H1 (cell line): Measurements from ENCODE around the gene SRCIN1. TPM values are rescaled to one million over a fixed set of nuclear protein-coding genes. Genes with fewer than 3 reads are reported as not detected.

Experiments used
- ATF3 ChIP-seq: IDR thresholded peaks from 2 replicates; pipeline ENCODE4 v1.6.1; 2011; ENCODE audit warnings: low read depth, mild to moderate bottlenecking, low read length; ENCODE audit not compliant: insufficient read depth
- E2F6 ChIP-seq: IDR thresholded peaks from 2 replicates; pipeline ENCODE4 v1.6.1; 2012; ENCODE audit warnings: inconsistent platforms
- KDM1A ChIP-seq: fragments of 200-600, 300-600 bp; sonication (generic); IDR thresholded peaks from 2 replicates; pipeline ENCODE4 v1.7.1; 2016; ENCODE audit warnings: mild to moderate bottlenecking, low read length, borderline replicate concordance
- NANOG ChIP-seq: IDR thresholded peaks from 2 replicates; pipeline ENCODE4 v1.6.1; 2011; ENCODE audit warnings: low read length, low read depth, mild to moderate bottlenecking, inconsistent platforms; ENCODE audit not compliant: insufficient read depth, poor library complexity, severe bottlenecking
- RBBP5 ChIP-seq: IDR thresholded peaks from 2 replicates; pipeline ENCODE4 v1.7.1; 2012; ENCODE audit warnings: low read depth, mild to moderate bottlenecking, inconsistent platforms, low read length, moderate library complexity, borderline replicate concordance
- polyA plus RNA-seq, 7 experiments: library from polyadenylated mRNA; depleted of rRNA in 3 of 7; stranded (reverse) in 5 of 7; unstranded in 2 of 7; fragments of >200 nt in 5 of 7; fragments of 200-250 nt in 2 of 7; gene quantifications; 1 replicate in 5 of 7; 2 replicates in 1 of 7; 4 replicates in 1 of 7; pipeline versions ENCODE4 v1.2.1 to v1.2.3, GENCODE V29; 2011 to 2013; ENCODE audit warnings: missing spikeins in 2 of 7, mixed read lengths in 2 of 7
- total RNA-seq: library from RNA; stranded (reverse); fragmentation: NEBNext Ultra II Directional; extraction: Animal tissue kit (Norgen Biotek cat#: 25700); gene quantifications from 2 replicates; pipeline ENCODE4 v1.2.1, GENCODE V29; 2021

SRCIN1 gene
- total and polyA plus RNA-seq, 2 of the 8 experiments (the other 6 are each of a cell fraction or from before 2014, with no cell fraction given): 2.8 to 3.8 TPM

DNA sequence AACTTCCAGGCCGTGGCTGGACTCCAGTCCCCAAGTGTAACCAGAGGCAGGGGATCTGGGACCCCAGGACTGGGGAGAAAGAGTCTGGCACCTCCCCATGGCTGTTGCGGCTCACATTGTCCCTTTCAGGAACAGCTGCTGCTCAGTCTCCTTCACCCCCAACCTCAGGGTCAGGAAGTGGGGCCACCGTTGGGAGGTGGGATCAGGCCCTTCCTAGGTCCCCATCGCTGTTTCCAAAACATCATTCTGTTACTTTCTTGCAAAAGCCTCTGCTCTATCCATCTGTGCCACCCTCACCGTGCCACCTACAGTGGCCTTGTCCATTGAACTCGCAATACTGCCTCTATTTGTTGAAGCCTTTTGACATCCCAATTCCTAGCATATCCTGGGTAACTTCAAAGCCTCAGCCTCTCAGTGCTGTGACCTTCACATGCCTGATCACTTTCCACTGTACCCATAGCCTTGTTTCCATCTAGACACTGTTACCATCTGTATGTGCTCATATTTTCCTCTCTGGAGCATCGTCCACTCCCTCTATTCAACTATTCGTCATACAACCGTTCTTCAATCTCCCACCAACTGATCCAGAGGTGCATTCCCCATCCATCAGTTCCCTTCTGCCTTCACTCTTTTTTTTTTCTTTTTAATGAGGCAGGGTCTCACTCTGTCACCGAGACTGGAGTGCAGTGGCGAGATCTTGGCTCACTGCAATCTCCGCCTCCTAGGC, 15.0 kb upstream of the SRCIN1 start (continued):
- TF ChIP-seq E2F6: no peak
- TF ChIP-seq KDM1A: no peak
- no peak for TF ChIP-seq NANOG
- TF ChIP-seq ATF3: no peak
- no peak for TF ChIP-seq RBBP5
- TF ChIP-seq, all 59 proteins: peak for 0
